GM18498 (cell line): ENCODE measurements around the gene ABR.
"Not testable (repeated sequence)": the region's sequence is repeated elsewhere in the genome, so short reads cannot be mapped to it uniquely, and the experiment has no call there.

Experiments
- ATAC-seq: cut with Tn5 transposase; IDR thresholded peaks from one replicate; pipeline ENCODE4 v1.9.1; 2021; ENCODE audit warnings: mild to moderate bottlenecking, moderate library complexity; ENCODE audit not compliant: unreplicated experiment

Gene ABR

GRCh38 chr17:1202291-1202690 is 22.5 kb upstream of the ABR start:
- no peak for ATAC-seq

- no peak for ATAC-seq
These were observed 21.4 kb upstream of the ABR start for GRCh38 chr17:1201132-1201702.

- ATAC-seq: not testable (repeated sequence)
These were observed 19.5 kb upstream of the ABR start for GRCh38 chr17:1199271-1199743.

- peak; percentile 74 for ATAC-seq
These were observed 18.2 kb upstream of the ABR start for GRCh38 chr17:1197781-1198490.

GRCh38 chr17:1197379-1197778 is 17.6 kb upstream of the ABR start:
- peak; percentile 11 for ATAC-seq

- no peak for ATAC-seq
These were observed 17.2 kb upstream of the ABR start for GRCh38 chr17:1196946-1197345.

GRCh38 chr17:1192911-1193699 is 13.3 kb upstream of the ABR start:
- no peak for ATAC-seq

GRCh38 chr17:1190751-1191331 is 11.1 kb upstream of the ABR start:
- no peak for ATAC-seq

GRCh38 chr17:1188812-1189504 is 9.2 kb upstream of the ABR start:
- ATAC-seq: no peak

GRCh38 chr17:1186923-1187771 is 7.4 kb upstream of the ABR start:
- ATAC-seq: no peak

GRCh38 chr17:1186214-1186820 is 6.5 kb upstream of the ABR start:
- ATAC-seq: no peak

GRCh38 chr17:1183171-1183873 is 3.5 kb upstream of the ABR start:
- ATAC-seq: peak; percentile 58

- no peak for ATAC-seq
These were observed 3.0 kb upstream of the ABR start for GRCh38 chr17:1182811-1183170.

GRCh38 chr17:1181753-1182137 is 2.0 kb upstream of the ABR start:
- ATAC-seq: no peak

- ATAC-seq: no peak
These were observed 1.4 kb upstream of the ABR start for GRCh38 chr17:1180958-1181752.

GRCh38 chr17:1179112-1179817 is 516 bp downstream of the ABR start:
- ATAC-seq: no peak

GRCh38 chr17:1177016-1177700 is 2.6 kb downstream of the ABR start:
- ATAC-seq: no peak
